HG03103 (cell line): Measurements from ENCODE around the gene POLR1A.
A peak's percentile ranks its signal among the peaks of the same experiment; 100 is the strongest.

ENCODE experiments used
- ATAC-seq: cut with Tn5 transposase; IDR thresholded peaks from one replicate; pipeline ENCODE4 v1.9.1; 2021; ENCODE audit warnings: low read depth; ENCODE audit not compliant: unreplicated experiment

POLR1A gene

DNA sequence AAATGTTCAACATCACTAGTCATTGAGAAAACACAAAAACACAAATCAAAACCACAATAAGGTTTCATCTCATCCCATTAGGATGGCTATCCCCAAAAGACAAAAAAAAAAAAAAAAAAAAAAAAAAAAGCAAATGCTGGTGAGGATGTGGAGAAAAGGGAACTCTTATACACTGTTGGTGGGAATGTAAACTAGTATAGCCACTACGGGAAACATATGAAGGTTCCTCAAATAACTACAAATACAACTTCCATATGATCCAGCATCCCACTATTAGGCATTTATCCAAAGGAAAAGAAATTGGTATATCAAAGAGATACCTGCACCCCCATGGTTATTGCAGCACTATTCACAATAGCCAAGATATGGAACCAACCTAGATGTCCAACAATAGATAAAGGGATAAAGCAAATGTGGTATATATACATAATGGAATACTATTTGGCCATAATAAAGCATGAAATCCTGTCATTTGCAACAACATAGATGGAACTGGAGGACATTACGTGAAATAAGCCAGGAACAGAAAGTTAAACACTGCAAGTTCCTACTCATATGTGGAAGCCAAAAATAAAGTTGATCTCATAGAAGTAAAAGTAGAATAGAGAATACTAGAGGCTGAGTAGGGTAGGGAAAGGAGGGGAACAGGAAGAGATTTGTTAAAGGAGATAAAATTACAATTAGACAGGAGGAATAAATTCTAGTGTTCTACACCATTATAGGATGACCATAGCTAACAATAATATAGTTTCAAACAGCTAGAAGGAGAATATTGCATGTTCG, 8.4 kb downstream of the POLR1A start:
- ATAC-seq = no peak

DNA sequence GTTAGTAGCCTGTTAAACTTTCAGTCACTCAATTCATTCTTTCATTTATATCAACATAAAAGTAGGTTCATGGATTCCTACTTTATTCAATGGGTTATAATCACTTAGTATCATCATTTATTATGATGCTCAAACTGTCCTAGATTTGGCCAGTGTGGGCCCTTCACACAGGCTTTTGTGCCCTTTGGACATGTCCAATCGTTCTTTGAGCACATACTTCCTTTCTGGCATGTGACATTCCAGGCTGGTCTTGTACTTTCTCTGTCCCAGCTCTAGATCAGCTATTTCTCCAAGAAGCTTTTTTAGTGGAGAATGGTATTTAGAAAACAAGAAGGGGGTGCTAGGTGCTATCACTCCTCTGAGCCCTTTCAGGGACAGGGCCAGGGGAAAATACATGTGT, 11.5 kb downstream of the POLR1A start:
- ATAC-seq = no peak

DNA sequence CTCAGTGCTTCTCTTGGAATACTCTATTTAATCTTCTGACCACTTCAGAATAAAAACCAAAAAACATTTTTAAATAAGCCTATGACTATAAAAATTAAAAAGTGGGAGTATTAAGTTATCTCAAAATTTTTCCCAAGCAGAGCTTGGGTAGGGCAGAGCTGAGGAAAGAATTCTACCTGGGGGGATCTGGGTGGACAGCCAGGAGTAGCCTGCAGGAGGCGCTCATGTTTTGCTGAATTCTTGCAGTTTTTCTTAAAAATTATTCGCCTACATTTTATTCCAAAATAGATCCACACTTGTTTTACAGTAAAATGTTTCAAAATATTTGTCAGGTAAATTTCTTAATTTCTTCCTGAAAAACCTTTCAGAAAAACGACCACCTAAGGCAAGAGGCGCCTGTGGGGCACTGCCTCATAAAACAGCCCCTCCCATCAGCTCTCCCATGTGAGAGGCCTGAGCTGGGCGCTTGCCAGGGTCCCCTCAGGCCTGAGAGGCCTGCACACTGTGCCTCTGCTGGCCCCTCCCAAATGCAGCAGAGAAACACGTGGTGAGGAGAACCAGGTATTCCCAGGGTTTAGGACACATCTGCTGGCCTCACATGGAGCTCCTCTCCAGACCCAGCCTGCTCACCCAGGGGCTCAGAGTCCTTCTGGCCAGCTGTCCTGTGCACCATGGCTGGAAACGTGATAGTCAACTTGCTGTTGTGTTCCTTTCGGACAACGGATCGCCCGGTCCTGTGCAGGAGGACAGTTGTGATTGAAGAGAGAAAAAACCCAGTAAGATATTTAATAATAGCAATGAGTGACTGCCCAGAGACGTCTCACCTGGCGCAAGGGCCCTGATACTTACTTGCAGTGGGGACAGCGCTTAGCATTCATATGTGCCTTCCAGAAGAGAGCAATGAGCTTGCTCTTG, 17.5 kb downstream of the POLR1A start:
- ATAC-seq = no peak

DNA sequence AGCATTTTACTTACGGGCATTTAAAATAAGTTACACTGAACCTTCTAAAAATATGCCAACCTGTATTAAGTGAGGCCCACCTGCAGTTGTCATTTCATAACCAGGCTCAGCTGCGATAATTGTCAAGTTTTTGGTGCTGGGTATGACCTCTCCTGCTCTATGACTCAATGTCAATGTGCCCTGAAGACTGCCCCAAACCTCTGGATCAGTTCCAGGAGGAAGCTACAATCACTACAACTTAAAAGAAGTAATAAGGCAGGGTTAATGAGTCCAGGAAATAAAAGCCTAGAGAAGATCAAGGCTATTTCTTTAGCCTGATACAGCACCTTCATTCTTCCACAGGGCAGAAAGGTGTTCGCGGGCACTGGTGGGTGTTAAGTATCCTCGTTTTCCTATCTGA, 22.9 kb downstream of the POLR1A start:
- no peak for ATAC-seq

DNA sequence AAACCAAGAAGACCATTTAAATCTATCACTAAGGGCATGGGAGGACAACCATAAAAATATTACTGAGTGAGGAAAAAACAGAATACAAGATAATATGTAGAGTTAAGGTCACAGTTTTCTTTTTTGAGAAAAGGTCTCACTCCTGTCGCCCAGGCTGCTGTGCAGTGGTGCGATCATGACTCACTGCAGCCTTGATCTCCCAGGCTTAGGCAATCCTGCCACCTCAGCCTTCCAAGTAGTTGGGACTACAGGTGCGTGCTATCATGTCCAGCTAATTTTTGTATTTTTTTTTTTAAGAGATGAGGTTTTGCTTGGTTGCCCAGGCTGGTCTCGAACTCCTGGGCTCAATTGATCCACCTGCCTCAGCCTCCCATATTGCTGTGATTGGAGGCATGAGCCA, 24.0 kb downstream of the POLR1A start:
- ATAC-seq = no peak

DNA sequence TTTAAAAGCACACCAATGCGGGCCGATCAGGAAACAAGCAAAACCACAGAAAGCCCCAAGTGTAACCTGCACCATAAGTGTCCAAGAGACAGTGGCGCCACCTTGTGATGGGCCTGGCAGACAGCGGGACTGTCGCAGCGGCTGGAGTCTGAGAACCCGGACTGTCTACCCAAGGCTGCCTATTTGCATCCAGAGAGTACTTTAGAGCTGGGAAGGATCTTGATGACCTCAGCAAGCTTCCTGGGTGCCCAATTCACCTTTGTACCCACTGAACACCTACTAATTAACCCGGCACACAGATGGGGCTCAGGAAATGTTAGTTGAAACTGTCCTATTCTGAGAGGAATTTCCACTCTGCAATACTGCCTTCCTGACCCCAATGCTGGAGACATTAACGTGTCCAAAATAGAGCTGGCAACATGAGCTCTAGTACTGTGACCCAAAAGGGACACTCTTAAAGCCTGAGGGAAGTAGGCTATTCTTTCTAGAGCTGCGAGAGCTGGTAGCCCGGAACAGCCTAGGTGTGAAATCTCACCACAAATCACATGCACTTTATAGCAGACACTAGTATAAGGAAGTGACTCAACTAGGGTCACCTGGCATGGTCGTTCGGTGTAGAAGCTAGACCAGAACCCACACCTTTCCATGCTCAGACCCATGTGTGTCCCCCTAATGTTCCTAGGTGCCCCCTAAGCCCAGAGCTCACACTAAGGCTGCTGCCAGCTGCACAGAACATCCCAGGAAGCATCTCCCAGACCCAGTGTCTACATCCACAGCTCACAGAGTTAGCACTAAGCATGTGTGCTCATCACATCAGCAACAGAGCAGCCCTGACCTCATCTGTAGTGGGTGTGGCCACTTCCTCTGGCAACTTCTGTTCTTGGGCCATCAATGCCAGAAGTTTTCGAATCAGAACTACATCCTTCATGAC, 25.4 kb downstream of the POLR1A start:
- peak; percentile 47 for ATAC-seq

DNA sequence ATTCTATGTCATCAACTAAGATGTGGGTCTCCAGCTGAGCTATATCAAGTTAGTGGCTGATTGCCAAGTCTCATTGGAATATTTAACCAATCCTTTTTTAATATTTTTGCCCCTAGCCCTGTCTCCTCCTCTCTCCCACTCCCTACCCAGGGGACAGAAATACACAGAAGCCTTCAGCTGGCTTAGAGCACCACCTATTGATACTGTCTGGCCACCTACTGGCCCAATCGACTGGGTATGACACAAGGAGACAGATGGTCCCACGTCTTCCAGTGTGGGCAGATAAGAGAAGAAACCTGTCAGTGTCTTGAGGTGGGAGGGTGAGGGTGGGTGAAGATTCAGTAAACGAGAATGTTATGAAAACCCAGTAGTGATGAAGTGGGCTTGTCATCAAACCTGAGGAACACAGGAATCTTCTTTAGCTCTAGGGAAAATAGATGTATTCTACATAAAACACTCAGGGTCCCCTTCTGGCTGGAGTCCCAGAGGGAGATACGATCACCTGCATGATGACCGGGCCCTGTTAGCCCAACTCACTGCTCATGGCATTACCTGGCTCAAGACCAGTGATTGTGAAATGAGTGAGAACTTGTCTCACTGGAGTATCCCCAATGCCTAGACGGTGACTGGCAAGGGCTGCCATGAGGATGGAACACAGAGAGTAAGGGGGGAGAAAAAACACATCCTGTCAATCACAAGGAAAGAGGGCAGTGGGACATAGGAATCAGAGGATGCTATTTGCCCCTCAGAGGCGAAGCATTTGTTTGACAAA, 26.7 kb downstream of the POLR1A start:
- ATAC-seq = no peak

DNA sequence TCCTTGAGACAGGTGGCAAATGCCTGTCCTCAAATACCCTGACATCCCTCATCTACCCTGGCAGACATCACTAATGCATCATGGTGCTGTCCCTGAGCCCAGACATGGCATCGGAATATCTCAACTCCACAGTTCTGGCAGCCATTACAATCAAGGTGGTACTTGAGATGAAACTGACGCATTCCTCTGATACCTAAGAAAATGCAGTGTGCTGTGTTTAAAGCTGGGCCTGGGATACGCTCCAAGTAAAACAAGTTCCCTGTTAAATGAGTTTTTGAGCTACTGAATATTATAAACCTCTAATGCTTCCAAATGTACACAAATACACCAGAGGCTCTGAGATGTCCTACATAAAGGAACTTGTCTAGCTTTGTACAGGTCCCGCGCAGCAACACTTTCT, 29.8 kb downstream of the POLR1A start:
- no peak for ATAC-seq

DNA sequence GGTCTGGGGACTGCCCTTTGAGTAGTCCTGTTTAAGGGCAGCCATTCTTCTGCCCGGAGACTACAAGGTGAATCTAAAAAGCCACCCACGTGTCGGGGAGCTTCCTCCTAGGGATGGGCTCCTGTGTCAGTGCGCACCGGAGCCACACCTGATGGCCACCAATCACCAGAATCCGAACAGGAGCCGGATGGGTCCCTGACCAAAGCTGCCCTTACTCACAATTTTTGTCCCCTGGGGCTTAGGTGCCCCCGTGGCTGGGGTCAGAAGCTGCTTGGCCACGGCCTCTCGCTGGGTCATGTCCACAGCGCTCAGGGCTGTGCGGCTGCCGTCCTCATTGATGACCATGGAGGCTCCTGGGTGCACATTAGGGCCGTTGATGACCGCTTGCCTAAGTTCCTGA, 30.9 kb downstream of the POLR1A start:
- ATAC-seq = no peak

DNA sequence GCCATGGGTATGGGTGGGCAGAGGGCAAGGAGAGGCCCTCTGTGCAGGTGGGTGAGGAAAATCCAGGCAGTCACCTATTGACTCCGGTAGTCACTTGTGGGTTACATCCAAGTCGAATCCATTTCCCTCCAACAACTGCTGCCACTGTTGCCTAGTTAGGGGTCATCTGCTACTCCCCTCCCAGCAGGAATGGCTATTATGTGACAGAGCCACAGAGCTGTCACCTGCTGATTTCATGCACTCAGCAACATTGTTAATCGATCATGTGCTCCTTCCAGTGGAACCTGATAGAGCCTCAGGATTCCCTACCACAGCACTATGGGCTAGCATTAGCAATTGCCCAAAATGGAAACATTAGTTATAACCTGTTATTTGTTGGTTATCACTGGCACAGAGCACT, 31.4 kb downstream of the POLR1A start:
- no peak for ATAC-seq

DNA sequence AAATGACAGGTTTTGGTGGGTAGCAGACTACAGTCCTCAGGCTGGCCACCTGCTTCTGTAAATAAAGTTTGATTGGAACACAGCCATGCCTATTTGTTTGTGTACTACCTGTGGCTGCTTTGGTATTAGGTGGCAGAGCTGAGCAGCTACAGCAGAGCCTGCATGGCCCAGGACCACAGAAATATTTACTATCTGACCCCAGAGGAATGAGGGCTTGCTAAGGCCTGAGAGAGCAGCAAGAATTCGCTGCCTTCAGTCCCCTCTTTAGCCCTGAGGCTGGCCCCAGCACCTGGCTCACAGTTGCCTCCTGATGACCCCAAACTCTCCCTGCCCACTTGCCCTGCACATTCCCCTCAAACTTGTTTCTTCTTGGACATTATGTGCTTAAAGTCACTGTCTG, 32.5 kb downstream of the POLR1A start:
- ATAC-seq = no peak

DNA sequence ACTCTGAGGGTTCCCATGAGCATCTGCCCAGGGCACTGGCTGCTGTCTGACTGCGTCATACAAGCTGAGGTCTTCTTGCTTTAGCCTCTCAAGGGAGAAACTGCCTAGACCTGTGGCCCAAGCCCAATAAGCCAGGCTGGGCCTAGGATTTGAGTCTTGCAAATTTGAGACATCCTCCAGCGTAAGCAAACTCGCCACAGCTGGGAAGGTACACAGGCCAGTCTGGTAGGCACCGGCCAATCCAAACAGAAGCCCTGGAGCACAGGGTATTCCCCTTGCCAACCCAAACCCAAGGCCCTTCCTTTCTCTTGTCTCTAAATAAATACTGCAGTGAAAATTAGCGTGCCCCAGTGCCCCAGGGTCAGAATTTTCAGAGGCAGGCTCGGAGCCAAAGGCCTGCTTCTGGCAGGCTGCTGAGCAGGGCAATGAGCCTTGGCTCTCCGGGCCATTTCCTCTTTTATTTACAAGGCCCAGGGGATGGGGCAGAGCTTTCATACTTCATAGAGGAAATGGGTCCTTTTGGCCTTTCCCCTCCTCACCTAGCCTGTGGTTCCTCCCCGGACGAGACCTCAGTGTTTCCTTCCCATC, 33.3 kb downstream of the POLR1A start:
- peak; percentile 59 for ATAC-seq

DNA sequence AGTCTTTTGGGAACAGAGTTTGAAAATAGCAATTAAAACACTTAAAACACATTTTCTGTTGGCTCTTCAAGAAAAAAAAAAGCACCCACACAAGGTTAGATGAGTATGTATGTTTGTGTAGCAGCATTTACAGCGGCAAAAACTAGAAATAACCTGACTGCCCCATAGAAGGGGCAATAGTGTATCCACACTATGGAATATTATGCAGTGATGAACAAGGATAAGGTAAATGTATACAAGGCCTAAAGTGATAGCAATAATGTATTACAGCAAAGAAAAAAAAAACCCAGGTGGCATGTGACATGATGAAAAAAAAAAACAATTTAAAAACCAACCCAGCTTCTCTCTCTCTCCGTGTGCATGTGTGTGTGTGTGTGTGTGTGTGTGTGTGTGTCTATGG, 34.8 kb downstream of the POLR1A start:
- no peak for ATAC-seq

DNA sequence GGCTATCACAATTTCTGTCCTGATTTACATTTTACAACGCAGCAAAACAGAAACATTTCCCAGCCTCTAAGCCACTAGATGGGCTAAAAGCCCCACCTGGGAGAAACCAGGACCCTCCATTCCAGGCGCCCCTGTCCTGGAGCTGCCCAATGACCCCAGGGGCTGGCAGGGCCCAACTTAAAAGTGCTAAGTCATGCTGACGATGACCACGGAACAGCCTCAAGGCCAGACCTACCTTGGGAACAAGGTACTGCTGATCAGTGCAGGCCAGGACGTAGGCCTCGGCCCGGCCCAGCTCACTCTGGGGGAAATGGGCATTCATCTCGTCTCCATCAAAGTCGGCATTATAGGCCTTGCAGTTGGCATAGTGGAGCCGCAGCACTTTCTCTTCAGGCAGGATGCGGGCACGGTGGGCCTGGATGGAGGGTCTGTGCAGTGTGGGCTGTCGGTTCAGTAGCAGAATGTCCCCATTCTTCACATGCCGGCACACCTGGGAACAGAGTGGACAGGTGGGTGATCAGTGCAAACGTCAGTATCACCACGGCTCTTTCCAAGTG, 35.8 kb downstream of the POLR1A start:
- ATAC-seq = no peak

DNA sequence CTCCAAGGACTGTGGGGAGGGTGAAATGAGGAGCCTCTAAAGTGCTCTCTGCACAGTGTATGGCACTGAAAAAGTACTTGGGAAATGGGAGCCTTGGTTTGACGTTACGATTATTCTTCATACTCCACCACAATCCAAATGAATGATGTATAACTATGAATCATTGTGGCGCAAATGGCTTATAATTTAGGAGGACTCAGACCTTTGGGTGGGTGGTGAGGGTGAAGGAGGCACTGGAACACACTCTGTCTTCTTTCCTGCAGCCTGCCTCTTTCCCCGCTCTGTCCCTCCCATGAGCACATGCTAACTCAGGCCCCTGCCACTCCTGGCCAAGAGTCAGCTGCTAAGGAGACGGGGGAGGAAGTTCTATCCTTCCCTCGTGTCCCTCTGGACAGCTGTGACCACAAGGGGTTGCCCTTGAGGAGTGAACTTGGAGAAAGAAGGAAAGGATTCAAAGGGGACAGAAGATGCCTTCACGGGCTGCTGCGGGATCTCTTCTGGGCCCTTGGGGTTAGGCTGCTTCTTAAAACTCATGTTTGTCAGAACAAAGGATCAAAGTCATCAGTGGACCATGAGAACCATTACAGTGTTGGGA, 36.5 kb downstream of the POLR1A start:
- no peak for ATAC-seq

DNA sequence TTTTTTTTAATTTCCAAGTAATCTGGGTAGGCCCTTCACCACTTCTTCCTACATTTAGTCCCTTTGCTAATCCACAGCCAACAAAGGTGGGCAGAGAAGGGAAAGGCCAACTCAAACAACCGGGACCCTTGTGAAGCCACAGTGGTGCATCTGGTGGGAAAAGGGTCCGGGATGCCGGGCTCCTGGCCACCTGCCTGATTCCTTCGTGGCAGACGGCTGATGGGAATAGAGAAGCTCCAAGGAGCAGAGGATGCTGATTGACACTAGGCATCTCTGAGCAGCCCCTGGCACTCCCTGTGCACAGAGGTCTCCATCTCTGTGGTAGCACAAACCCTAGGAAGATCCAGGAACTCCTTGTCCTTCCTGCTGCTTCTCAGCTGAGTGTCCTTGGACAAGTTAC, 37.0 kb downstream of the POLR1A start:
- ATAC-seq = no peak

DNA sequence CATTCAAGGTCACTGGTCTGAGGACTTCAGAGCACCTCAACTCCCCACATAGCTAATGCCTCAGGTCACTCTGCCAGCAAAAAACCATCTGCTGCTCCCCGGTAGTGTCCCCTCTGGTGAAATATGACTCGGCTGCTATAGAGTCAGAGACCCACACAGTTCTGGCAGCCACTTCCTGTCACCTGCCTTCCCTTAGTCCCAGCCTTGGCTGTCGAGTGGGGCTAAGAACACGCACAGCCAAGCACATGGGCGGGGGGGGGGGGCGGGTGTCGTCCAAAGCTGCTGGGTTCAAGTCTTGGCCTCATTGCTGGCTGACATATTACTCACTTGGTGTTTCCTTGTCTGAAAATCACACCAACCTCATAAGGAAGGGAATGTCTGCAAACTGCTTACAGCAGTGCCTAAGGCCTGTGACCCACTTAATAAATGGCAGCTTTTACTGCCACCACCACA, 37.5 kb downstream of the POLR1A start:
- no peak for ATAC-seq

DNA sequence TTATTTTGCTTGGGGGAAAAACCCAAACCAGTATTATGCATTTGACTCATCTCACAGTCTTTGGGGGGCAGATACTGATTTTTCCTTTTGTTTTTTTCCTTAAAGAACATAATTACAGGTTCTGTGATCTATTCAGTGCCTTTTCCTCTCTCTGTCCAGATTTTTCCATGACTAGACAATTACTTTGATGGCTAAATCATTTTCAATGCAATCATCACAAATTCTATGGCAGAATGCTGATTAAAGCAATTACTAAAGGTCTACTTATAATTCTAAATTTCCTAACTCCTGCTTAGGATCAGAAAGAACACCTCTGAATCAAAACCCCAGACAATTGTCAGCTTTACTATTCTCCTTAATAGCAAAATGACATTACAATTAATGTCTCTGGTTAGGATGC, 38.8 kb downstream of the POLR1A start:
- no peak for ATAC-seq

DNA sequence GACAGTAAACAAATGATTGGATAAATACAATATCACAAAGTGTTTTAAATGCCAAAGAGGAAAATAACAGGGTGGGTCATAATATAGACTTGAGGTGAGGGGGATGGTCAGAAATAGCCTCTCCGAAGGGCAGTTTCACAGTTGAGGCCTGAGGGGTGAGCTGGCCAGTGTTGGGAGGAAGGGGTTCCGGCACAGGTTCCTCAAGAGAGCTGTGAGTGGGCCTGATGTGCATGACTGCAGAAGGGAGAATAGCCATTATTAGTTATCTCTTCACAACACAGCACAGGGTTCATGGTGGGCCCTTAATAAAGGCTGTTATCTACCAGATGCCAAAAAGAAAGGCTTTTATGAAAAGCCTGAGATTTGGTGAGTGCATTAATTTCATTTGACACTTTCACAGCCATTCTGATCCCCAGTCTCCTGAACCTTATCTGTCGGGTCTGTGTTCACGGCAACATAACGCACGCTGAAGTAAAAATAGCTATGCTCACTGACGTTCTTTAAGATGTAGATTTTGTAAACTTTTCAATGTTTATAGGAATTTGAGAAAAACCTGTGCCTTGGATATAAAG, 39.6 kb downstream of the POLR1A start:
- ATAC-seq = no peak
